HG03342 (cell line): ENCODE results near the gene SNX30.

Source experiments
- ATAC-seq: cut with Tn5 transposase; IDR thresholded peaks from one replicate; pipeline ENCODE4 v1.9.1; 2021; ENCODE audit warnings: mild to moderate bottlenecking, moderate library complexity; ENCODE audit not compliant: unreplicated experiment

Gene SNX30

GRCh38 chr9:112914524-112914923 lies 164.0 kb downstream of the SNX30 start:
- ATAC-seq = no peak

DNA sequence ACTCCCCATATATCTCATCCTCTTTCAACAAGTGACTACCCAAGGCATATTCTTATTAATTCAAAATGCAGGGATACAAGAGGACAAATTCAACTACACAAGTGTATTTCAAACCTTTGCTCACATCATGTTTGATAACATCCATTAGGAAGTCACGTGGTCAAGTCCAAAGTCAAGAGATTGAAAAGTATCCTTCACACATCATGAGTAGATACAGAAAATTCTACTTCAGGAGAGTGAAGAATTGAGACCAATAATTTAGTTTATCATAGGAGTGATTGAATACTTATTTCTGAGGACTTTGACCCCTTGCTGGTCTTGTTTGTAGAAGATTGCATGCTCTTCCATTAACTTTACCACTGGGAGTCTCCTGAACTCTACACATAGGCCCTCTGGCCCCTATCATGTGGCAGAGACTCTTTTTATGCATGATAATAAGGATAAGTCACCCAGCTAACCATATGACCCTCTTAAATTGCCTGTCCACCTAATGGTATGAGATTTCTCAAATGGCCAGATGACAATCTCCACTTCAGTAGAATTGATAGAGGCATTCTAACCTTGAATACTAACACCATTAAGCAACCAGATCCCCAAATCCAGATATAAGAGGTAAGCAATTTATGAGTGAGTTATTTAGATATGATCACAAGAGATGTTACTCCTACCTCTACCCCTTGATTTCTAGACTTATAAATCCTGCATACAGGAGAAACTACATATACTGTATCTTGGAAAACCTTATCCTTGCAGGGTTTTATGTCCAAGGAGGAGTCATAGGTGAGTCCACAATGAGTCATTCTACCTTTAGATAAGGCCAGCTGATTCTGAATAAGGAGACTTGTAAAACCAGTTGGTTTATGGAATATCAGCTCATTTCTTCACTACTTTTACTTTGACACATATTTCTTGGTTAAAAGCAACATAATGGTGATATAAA lies 166.8 kb downstream of the SNX30 start:
- ATAC-seq = no peak

GRCh38 chr9:112917987-112918362 lies 167.4 kb downstream of the SNX30 start:
- no peak for ATAC-seq

DNA sequence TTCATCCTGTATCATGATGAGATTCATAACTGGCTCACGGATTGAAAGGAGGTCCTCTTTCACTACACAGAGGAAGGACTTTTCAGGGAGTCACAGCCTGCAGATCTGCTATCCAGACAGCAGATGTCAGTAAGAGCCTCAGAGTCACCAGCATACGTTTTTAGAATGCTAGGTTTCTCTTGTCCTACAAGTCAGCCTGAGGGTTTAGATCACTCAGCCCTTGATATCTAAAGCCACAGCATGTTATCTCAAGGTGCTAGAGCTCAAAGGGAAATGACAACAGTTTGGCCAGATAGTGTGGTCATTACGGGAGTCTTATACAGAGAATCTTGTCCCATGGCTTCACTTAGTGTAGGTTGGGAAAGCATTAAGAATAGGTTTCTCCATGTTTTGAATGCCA lies 171.0 kb downstream of the SNX30 start:
- ATAC-seq = no peak
